ENCODE data around the gene USH1C.

USH1C gene

GRCh38 chr11:17525570-17525969 lies 18.6 kb downstream of the USH1C start:
- DNase-seq, result no peak

GRCh38 chr11:17524221-17524620 lies 20.0 kb downstream of the USH1C start:
- DNase-seq, result no peak

GRCh38 chr11:17522655-17523054 lies 21.6 kb downstream of the USH1C start:
- no peak for DNase-seq

DNA sequence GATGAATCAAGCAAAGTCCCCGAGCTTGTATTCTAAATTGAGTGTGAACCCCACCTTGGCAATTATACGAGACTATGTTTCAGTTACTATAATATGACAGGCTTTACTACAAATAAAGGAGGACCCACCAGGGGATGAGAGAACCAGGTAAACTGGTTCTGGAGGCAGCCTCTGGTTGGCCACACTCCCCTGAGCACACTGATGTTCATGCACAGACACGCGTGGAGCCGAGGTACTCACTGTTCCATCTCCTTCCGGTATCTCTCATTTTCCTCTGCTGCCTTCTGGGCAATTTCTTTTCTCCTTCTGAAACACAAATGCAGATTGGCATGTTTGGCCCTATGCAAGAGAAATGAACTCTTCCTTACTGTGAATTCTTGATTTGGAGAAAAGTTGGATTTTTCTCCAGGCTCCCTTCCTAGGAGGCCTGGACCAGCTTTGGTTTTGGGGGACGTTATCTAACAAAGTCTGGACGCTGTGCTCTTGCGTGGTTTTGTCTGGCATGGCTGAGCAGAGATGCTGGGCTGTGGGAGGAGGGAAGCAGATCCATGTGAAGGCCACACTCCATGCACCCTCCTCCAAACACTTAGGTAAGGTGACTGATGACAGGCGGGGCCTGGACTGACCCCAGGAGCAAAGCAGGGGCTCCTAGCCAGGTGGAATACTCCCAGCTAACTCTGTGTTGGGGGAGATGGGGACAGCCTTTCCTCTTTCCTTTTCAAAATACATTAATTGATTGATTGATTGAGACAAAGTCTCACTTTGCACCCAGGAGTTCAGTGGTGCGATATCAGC lies 22.9 kb downstream of the USH1C start:
- no peak for DNase-seq

DNA sequence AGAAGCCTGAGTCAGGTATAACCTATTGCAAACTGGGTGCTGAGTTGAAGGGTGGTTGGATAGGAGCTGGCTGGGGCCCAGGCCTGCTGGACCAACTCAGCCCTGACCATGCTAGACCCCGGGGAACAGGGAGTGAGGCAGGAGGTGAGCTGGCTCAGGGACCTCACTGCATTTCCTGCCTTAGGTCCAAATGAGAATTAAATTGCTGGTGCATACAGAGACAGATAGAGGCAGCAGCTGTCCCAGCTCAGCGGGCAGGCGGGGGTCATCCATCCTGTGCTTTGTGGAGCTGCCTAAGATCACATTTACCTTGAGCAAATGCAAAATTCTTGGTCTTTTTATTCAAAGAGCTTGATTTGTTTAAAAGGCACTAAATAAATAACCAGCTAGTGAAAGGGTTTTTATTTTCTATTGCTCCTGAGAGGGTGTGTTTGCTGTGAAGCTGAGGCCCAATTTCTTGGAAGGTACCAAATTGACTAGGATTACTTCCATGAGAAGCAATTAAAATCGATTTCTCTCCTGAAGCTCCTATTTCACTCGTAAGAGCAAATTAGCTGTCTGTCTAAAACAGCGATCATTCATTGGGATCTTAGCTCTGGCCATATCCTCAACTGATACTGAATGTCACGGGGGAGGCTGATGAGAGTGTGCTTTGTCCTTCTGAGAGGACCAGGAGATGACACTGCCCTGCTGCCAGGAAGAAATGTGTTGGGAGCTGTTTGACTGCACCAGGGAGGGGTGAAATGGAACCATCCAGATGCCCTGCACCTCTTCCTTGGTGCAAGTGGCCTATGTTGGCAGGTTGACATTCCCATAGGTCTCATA lies 24.9 kb downstream of the USH1C start:
- DNase-seq, result no peak

- no peak for DNase-seq
Measured at GRCh38 chr11:17518366-17518765, 25.9 kb downstream of the USH1C start.

- DNase-seq, result no peak
Measured at GRCh38 chr11:17517186-17517585, 27.0 kb downstream of the USH1C start.

- no peak for DNase-seq
Measured at GRCh38 chr11:17516551-17517150, 27.6 kb downstream of the USH1C start.

DNA sequence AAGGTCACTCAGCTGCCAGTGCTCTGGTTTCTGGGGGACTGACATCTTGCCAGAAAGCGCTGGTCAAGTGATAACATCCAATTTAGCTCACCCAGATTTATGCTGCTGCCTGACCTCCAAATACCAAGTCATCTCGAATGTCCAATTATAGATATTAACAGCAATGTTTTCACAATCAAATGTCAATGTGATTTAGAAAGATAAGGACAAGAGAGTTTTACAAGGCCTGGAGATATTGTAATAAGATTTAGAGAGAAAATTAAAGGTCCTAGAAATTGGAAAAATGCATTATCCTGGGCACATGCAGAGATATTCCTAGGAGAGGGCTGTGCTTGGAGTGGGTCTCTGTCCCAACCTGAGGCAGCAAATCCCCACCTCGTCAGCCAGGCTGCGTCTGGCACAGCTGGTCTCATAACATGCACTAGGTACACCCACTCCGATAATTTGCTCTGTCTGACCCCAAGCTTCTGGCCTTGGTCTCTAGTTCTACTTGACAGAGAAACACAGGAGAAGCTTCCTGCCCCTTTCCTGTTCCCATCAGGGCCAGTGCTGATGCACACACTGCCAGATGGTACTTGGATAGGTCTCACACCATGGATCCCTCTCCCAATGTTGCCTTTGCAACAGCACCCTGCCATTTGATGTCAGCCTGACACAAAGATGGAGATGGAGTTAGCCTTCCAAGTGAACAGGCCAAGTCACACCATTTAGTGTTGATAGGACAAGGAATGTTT lies 28.6 kb downstream of the USH1C start:
- no peak for DNase-seq

- DNase-seq, result no peak
Measured at GRCh38 chr11:17514476-17514875, 29.7 kb downstream of the USH1C start.

GRCh38 chr11:17513853-17514252 lies 30.4 kb downstream of the USH1C start:
- DNase-seq, result no peak

GRCh38 chr11:17512101-17512500 lies 32.1 kb downstream of the USH1C start:
- no peak for DNase-seq

DNA sequence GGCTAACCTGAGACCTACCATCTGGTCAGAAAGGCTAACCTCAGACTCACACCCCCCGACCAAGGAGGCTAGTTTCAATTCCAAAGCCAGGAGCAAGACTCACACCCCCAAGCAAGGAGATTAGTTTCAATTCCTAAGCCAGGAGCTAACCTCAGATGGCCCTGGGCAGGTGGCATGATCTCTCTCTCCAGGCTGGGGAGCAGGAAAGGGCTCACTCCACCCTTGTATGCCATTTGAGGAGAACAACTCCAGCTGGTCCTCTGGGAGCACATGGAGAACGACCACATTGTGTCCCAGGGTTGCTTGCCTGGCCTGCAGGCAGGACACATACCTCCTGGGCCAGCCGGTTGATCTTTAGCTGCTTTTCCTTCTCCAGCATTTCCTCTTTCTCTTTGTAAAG lies 32.6 kb downstream of the USH1C start:
- DNase-seq, result no peak

DNA sequence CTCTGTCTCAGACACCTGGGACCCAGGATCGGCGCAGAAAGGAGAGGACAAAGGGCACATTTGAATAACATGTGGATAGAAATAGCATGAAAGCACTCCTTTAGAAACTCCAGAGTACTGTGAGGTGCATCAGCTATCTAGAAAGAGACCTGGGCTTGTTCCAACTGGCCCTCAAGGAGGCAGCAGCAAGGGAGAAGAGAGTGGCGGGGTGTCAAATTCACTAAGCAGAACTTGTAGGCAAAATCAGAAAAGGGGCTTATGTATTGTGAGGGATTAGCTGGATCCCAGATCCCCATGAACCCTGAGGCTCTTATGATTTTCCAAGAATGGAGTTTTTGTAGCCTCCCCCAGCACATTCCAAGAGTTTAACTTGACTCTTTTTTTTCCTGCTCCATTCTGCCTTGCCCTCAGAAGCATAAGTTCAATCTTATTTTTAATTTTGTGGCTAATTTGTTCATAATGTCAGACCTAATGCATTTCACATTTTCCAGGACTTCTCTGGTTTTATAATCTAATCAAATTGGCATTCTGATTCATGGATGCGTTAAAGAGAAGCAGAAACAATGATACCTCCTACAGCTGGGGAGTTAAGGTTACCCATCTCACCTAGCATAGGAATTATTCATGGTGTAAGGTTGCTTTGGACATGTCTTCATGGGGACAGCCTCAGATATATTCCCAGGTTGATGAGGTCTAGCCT lies 33.6 kb downstream of the USH1C start:
- DNase-seq, result no peak

GRCh38 chr11:17508791-17509190 lies 35.4 kb downstream of the USH1C start:
- DNase-seq, result no peak

DNA sequence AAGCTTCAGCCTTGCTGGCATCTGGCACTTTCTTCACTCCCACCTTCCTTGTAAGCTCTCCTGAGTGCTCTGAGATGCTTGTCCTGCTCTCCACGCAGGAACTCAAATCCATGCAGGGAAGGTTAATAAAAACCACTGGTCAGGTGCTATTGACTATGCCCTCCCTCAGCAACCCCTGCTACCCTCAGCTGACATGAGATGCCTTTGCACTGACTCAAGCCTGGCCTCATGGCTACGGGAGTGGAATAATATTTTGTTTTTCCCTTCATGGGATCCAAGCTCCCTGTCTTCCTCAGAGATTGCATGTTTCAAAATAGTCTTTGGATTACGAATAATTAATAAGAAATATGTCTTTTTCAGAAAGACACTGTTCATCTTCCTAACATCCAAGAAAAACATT lies 35.9 kb downstream of the USH1C start:
- DNase-seq, result peak; percentile 11

DNA sequence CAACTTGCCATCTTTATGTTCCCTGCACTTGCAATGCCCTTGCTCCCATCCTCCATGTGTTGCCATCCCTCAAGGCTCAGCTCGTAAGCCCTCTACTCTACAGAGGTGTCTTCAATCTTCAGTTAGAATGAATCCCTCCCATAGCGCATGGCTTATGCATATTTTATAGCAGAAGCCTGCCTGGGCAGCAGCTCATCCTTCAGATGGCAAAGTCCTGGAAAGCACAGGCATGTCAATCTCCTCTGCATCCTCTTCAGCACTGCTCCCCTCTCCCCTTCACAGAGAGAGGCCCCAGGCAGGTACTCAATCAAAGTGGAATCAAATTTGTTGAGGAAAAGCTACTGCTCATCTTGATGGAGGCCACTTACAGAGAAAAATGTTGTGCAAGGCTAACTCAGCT lies 36.4 kb downstream of the USH1C start:
- DNase-seq, result no peak

- DNase-seq, result no peak
Measured at GRCh38 chr11:17506942-17507341, 37.3 kb downstream of the USH1C start.

DNA sequence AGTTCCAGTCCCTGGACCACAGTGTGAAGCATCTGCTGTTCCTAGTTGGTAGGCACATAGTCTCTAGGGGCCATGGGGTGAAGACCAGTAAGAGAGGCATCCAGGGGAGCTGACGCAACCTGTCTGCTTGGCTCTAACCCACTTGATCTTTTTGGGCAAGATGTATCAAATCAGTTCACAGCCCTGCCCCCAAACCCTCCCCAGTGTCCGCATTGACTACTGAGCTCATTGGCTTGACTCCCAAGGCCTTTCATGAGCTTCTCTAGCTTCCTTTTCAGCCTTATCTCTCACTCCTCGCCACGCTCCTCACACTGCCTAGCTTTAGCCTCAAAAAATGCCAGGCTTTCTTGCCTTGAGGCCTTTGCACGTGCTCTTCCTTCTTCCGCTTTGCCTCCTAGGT lies 37.9 kb downstream of the USH1C start:
- no peak for DNase-seq

DNA sequence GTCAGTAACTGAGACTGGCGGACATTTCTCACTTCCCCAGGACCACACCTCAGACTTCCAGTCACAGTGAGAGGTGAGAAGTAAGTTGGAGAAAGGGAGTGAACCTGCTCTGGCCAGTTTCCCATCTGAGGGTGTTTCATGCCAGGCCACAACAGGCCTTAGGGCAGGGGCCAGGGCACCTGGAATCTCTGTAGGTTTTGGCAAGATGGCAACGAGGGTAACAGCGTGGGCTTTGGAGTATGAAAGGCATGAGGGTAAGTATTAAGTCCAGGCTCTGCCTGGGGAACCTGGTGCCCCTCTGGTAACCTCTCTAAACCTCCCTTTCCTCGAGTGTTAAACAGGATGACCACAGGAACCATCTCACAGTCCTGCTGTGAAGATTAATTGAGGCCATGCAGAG lies 39.1 kb downstream of the USH1C start:
- DNase-seq, result no peak

- peak; percentile 56 for DNase-seq
Measured at GRCh38 chr11:17504330-17505107, 39.7 kb downstream of the USH1C start.
